HG03196 (cell line): Measurements from ENCODE around the gene FLNA.
"Not testable (repeated sequence)": the region's sequence is repeated elsewhere in the genome, so short reads cannot be mapped to it uniquely, and the experiment has no call there.

Experiments used
- ATAC-seq: cut with Tn5 transposase; IDR thresholded peaks from one replicate; pipeline ENCODE4 v1.9.1; 2021; ENCODE audit not compliant: unreplicated experiment

FLNA gene

DNA sequence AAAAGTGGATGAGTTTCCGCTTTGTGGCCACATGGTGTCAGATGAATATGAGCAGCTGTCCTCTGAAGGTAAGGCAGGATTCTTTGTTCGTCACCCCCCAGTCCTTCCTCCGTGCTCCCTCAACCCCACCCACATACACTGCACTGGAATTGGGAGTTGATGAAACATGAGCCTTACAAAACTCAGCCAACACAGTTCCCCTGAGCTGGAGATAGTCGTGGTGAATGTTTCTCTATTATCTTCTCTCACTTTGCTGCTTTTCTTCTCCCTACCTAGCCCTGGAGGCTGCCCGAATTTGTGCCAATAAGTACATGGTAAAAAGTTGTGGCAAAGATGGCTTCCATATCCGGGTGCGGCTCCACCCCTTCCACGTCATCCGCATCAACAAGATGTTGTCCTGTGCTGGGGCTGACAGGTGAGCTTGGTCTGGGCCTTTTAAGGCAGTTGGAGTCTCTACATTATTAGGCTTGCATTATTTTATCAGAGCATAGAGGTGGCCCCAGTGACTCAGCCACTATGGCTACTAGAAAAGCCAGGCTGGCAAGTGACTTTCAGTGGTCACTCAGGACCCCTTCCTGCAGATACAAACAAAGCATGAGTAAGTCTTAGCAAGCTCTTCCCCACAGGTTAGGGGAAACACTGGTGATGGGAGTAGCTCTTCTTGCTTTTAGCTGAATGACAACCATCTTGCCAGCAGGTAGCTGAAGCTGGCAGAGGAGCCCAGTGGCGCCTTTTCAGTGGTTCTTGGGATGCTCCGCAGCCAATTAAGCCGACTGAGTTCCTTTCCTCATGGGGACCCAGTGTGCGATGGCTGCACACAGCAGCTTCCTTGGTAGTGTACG lies 25.3 kb upstream of the FLNA start:
- ATAC-seq, result no peak

DNA sequence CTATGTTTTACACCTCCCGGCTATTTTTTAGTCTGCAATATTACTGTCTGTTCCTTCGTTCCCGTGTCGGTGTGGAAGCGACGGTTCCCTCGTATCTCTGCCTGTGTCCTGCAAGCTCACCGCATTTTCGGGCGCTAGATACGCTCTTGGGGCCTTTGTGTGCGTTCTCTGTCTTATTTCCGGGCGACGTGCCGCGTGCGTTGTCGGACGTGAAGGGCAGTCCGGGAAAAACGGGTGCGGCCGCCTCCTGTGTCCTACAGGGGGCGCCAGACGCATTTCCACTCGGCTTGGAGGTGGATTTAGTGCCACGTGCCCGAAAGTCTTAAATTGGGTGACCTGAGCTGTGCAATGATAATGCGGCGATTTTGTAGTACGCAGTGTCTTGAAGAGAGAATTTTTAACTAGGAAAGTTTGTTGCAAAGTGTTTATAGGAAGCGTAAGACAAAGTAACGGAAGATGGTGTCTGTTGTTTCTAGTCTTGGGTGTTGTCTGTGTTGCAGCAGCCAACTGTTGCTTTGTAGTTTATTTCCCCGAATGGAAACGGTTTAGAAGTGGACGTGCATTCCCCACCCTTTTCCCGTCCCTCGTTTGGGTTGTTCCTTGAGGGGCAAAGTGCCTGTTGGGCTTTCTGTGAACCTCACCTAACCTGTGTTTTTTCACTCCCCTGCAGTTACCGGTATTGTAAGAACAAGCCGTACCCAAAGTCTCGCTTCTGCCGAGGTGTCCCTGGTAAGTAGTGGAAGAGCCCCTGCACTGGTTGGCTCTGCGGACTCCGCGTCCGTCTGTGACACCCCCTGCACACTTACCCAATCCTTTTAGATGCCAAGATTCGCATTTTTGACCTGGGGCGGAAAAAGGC lies 24.5 kb upstream of the FLNA start:
- ATAC-seq, result peak; percentile 34

DNA sequence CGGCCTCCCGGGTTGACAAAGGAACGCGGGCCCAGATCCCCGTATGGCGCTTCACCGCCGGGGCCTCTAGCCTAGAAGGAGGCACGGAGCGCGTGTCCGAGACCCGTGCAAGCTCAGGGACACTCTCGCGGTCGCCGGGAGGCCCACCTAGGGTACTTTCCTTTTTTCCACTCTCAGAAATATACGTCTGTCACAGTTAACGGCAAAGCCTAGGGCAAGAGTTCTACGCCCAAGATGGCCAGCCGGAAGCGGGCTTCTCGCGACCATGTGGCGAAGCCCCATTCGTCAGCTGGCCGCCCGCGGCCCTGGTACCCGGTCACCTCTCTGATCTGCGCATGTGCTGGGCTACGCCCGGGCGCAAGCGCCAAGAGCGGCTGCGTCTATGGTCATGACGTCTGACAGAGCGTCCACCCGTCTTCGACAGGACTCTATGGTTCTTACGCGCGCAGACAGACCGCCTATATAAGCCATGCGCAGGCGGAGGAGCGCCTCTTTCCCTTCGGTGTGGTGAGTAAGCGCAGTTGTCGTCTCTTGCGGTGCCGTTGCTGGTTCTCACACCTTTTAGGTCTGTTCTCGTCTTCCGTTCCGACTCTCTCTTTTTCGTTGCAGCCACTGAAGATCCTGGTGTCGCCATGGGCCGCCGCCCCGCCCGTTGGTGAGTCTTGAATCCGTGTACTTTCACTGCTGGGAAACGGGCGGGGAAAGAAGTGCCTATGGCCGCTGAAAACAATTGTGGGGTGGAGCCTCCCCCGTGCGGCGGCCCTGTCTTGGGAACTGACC lies 23.6 kb upstream of the FLNA start, which contains the start of gene RPL10:
Gene RPL10, plus strand, starts transcription at position 490 of the 780 bp plus-strand sequence. Its CDS starts 143 bp downstream, at position 633.
- peak; percentile 72 for ATAC-seq

DNA sequence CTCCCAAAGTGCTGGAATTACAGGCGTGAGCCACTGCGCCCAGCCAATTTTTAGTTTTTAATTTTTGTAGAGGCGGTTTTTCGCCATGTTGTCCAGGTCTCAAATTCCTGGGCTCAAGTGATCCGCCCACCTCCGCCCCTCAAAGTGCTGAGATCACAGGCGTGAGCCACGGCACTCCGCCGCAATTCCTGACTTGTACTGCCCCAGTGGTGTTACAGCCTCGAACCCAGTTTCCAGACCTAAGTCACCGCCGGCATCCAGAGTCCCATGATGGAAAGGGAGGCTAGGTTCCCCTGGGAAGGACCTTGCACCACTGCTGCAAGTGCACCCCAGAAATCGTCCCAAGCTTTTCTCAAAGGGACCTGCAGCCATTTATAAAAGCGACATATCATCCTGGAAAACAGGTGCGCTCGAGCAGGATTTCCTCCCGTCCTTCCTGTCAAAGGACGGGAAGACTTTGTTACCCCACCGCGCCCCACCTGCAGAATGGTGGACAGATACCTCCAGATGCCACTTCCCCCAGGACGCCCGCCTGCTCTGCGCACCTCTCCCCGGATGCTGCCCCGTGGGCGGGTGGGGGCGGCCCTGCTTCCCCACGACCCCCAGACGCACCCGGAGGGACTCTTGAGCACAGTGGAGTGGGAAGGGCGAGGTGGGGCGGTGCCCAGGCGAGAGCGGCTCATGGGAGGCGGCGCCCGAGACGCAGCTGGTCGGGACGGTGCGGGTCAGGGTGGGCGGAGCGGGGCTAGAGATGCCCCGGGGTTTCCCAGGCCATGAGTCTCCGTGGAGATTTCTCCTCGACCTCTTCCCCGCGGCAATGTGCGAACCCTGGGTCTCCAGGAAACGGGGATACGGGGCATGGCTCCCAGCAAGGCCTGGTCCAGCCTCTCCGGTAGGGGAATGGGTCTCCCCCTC lies 22.8 kb upstream of the FLNA start:
- peak; percentile 43 for ATAC-seq

DNA sequence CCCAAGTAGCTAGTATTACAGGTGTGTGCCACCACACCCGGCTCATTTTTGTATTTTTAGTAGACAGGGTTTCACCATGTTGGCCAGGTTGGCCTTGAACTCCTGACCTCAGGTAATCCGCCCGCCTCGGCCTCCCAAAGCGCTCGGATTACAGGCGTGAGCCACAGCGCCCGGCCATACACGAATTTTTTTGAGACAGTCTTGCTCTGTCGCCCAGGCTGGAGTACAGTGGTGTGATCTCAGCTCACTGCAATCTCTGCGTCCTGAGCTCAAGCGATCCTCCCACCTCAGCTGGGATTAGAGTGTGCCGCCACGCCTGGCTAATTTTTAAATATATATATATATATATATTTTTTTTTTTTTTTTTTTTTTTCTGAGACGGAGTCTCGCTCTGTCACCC lies 21.9 kb upstream of the FLNA start:
- not testable (repeated sequence) for ATAC-seq

DNA sequence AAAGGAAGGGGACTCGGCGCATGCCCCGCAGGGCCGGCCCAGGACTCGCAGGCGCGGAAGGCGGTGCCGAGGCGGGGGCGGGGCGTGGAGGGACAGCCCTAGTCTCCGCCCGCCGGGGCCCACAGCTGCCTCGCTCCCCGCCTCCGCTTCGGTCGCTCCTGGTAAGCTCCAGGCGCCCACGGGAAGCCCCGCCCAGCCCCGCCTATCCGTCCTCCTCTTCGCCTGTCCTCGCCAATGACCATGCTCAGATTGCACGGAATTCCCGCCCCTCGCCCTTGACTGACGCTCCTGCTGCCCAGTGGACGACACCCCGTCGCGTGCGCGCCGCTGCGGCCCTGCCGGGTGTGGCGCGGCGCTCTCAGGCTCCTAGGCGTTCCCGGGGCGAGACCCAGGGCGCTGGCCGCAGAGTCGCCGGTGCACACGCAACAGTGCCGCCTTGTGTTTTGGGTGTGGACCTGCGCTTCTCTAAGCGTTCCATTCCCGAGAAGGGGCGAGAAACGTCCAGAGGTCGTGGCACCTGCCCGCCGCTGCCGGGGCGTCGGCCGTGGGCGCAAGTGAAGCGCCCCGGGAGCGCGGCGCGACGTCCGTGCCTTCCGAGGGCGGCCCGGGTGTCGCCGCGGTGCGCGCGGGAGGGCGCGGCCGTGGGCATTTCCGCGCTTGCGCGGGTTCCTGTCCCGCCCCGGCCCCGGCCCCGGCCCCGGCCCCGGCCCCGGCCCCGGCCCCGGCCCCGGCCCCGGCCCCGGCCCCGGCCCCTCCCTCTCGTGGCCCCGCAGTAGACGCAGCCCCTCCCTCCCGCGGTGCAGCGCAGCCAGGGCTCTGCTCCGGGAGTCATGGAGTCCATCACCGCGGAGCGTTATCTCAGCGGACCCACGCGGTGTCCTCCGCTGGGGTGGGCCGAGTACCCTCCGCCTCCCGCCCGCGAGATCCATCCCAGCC lies 15.6 kb upstream of the FLNA start:
- peak; percentile 73 for ATAC-seq

DNA sequence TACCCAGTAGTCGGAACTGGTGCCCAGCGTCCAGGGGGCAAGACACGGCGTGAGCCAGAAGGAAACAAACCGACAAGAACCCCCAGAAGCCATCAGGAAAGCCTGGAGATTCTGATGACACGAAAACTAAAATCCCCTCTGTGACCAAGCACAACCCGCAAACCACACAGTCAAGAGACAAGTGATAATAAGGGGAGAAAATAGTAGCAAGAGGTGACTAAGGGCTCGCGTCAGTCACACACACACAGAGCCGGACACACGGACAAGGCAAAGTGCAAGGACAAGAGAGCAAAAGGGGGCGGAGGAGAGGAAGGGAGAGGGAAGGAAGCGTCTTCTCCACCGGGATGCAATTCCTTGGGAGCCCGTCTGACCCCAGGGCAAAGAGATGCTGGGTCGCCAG lies 14.2 kb upstream of the FLNA start:
- ATAC-seq, result not testable (repeated sequence)

DNA sequence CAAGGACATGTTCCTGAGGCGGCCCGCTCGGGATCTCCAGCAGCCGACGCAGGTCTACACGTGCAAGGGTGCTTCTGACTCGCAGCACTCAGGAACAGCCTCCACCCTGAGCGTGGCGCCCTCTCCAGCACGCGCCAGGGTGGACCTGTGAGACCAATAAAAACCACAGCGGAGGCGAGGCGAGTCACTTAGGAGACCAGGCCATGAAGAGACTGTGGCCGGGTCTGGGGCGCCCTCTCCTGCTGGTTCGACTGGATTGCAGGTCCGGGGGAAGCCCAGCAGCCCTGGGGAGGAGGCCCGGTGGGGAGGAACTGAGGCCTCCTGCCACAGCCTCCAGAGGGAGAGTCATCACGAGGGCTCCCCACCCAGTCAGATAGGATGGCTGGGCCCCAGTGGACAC lies 13.7 kb upstream of the FLNA start:
- ATAC-seq, result not testable (repeated sequence)

DNA sequence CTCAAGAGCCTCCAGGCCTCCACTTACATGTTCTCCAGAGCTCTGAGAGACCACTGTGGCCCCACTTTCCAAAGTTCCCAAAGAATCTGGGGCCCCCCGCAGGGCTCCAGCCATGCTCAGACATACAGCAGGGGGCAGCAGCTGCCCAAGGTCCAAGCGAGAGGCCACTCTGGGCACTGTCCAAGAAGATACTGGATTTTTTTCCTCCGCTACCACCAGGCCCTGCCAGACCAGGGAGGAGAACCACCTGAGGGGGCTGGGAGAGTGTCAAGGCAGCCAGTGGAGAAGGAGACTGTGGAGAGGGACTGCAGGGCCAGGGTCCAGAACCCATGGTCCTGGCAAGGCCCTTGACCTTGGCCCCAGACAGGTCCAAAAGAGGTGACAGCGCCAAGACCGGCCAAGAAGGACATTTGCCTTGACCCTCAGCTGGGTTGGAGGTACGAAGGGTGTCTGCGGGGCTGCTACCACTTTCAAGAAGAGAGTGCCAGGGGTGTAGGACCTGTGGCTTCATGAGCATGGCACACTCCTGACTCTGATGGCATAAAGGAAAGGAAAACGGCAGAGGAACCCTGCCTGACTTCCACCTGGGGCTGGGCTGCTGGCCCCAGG lies 10.0 kb upstream of the FLNA start:
- ATAC-seq, result no peak

DNA sequence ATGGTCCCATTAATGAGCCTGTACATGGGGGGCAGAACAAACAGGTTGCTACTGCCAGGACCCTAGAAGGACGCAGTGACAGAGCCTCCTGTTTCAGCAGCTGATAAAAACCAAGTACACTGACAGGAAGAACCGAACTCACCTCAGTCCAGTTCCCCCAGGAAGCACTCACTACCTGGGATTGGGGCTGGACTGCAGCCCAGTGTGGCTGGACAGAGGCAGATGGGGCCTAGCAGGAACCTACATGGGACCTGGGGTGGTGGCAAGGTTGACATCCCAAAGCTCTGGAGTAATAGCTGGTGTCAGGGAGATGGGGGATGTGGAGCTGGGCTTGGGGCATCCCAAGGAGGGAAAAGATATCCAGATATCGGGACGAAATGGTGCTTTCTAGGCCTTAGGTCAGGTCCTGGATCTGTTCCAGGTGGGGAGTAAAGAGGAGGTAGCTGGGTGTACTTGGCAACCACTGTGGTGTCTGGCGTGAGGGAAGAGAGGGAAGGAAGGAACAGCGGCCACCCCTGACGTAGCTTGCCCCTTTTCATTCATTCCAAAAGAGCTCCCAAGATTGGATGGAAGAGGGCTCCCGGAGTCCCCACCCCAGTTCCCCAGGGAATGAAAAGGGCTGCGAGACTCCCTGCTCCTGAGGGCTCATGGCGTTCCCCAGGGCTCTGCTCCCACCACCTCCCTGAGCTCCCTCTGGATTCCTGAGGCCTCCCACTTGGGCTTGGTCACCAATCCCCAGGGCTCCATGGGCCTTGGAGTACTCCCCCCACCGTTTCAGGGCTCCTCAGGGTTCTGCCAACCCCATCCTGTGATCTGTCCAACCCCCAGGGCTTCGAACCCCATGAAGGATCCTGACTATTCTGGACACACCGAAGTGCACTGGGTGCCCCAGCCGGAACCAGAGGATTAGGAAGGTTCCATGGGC lies 9.2 kb upstream of the FLNA start:
- ATAC-seq, result no peak

DNA sequence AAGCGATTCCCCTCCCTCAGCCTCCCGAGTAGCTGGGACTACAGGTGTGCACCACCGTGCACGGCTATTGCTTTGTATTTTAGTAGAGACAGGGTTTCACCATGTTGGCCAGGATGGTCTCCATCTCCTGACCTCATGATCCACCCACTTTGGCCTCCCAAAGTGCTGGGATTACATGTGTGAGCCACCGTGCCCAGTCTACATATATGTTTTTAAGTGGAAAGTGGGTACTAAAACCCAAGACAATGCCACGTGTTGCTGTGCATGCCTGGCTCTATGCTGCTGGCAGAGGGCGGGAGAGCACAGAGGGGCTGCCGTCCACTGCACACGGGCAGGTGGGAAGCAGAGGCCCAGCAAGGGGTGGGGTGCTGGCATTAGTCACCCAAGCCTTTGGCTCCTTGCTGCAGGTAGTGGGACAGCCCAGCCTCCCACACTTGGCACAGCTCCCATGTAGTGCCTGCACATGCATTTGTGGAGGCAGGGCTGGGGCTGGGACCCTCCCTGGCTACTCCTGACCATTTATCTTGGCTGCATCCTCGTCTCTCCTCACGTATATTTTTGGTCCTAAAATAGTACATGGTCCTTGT lies 8.1 kb upstream of the FLNA start:
- ATAC-seq, result no peak

DNA sequence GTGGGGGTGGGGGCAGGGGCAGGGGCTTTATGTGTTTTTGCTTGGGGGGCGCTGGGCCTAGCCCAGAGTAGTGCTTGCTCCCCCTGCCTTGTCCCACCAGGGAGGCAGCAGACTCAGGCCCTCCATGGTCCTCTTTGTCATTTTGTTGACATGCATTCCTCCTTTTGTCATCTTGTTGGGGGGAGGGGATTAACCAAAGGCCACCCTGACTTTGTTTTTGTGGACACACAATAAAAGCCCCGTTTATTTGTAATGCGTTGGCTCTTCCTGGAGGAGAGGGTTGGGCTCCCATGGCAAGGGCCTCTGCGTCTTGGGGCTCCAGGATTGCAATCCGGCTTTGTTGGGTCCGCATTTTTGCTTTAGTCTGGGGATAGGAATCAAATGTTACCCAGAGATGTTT lies 6.8 kb upstream of the FLNA start:
- no peak for ATAC-seq

DNA sequence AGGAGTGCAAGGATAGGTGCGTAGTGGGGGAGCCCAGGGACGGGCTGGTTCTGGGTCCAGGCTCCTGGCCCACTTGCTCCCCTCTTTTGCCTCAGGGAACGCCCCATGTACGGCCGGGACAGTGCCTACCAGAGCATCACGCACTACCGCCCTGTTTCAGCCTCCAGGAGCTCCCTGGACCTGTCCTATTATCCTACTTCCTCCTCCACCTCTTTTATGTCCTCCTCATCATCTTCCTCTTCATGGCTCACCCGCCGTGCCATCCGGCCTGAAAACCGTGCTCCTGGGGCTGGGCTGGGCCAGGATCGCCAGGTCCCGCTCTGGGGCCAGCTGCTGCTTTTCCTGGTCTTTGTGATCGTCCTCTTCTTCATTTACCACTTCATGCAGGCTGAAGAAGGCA lies 6.4 kb upstream of the FLNA start:
- no peak for ATAC-seq

DNA sequence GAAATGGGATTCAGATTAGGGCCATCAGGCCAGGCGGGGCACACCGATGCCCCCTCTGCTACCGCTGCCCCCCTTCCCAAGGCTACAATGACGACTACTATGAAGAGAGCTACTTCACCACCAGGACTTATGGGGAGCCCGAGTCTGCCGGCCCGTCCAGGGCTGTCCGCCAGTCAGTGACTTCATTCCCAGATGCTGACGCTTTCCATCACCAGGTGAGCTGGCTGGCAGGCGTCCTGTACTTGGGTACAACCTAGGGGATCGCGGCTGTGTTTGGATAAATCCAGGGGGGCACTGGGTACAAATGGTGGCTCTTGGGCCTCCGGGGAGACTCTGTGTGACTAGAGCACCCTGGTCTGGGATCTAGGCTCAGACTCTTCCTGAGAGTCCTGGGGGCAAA lies 5.7 kb upstream of the FLNA start:
- no peak for ATAC-seq

DNA sequence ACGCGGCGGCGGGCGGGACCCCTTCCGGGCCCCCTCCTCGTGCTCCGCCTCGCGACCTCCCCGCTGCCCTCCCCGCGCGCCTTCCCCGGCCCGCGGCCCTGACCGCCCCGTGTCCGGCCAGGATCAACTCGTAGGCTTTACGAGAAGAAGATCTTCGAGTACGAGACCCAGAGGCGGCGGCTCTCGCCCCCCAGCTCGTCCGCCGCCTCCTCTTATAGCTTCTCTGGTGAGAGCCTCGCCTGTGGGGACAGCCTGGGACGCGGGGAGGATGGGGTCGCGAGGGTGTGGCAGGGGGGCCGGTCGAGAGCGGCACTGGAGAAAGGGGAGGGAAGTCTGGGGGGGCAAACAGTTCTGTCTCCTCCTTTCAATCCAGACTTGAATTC lies 5.1 kb upstream of the FLNA start:
- ATAC-seq, result peak; percentile 0

DNA sequence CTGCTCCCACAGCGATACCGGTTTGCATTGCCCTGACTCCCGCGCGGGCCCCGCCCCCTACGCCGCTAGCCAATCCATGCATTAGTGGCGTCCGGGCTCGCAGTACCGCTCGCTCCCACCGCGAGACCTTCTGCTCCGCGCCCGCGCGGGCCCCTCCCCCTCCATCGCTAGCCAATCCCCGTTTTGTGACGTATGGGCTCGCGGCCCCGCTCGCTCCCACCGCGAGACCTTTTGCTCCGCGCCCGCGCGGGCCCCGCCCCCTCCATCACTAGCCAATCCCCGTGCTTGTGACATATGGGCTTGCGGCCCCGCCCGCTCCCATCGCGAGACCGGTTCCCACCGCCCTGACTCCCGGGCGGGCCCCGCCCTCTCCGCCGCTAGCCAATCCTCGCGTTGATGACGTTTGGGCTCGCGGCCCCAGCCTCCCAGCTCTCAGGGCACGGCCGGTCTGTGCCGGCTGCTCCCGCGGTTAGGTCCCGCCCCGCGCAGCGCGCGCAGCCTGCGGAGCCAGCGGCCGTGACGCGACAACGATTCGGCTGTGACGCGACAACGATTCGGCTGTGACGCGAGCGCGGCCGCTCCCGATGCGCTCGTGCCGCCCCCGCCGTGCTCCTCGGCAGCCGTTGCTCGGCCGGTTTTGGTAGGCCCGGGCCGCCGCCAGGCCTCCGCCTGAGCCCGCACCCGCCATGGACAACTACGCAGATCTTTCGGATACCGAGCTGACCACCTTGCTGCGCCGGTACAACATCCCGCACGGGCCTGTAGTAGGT lies 4.5 kb upstream of the FLNA start, which contains the start of gene EMD:
Gene EMD, plus strand, starts transcription at position 497 of the 770 bp plus-strand sequence. Its CDS starts 190 bp downstream, at position 687.
- ATAC-seq, result peak; percentile 75
